OCI-LY3 (cell line): Measurements from ENCODE around the gene PXN.
"Not testable (repeated sequence)": the region's sequence is repeated elsewhere in the genome, so short reads cannot be mapped to it uniquely, and the experiment has no call there.

Source experiments
- H2AFZ ChIP-seq: fragments of 200-600, 300-600 bp; shearing (Covaris generic); 2 replicates; pipeline ENCODE4 v1.6.0; 2014; ENCODE audit warnings: antibody characterized with exemption, low read depth, low read length
- H3K27ac ChIP-seq: fragments of 200-600, 300-600 bp; sonication (generic); 2 replicates; pipeline ENCODE4 v1.5.1; 2014; ENCODE audit warnings: mild to moderate bottlenecking, low read length, moderate library complexity, mixed read lengths
- H3K27me3 ChIP-seq: fragments of 200-600, 300-600 bp; sonication (generic); 2 replicates; pipeline ENCODE4 v1.6.1; 2014; ENCODE audit warnings: low read depth, low read length, mixed read lengths
- H3K36me3 ChIP-seq: fragments of 200-600, 300-600 bp; sonication (generic); replicated peaks from 2 replicates; pipeline ENCODE3; 2014; ENCODE audit warnings: low read depth, low read length, mixed read lengths
- H3K4me1 ChIP-seq: fragments of 300-600, 200-600 bp; sonication (generic); 2 replicates; pipeline ENCODE4 v1.6.1; 2014; ENCODE audit warnings: low read length, mixed read lengths
- H3K4me2 ChIP-seq: fragments of 200-600, 300-600 bp; sonication (generic); 2 replicates; pipeline ENCODE4 v1.6.1; 2014; ENCODE audit warnings: low read length, mixed read lengths
- H3K4me3 ChIP-seq: fragments of 300-600, 200-600 bp; sonication (generic); 2 replicates; pipeline ENCODE4 v1.5.1; 2014; ENCODE audit warnings: antibody characterized with exemption, mild to moderate bottlenecking, low read length, moderate library complexity
- H3K79me2 ChIP-seq: fragments of 300-600, 200-600 bp; shearing (Covaris generic); 2 replicates; pipeline ENCODE4 v1.6.1; 2014; ENCODE audit warnings: mild to moderate bottlenecking, low read length, mixed read lengths
- H3K9ac ChIP-seq: fragments of 300-600, 200-600 bp; shearing (Covaris generic); 2 replicates; pipeline ENCODE4 v1.6.0; 2014; ENCODE audit warnings: mild to moderate bottlenecking, low read length, moderate library complexity
- H3K9me3 ChIP-seq: fragments of 200-600, 300-600 bp; shearing (Covaris generic); 2 replicates; pipeline ENCODE4 v1.6.1; 2014; ENCODE audit warnings: low read length, mixed read lengths; ENCODE audit not compliant: insufficient read depth
- H4K20me1 ChIP-seq: fragments of 200-600, 300-600 bp; sonication (generic); 2 replicates; pipeline ENCODE4 v1.6.1; 2016; ENCODE audit warnings: low read length, mixed read lengths; ENCODE audit not compliant: insufficient read depth
- CTCF ChIP-seq: fragments of 200-600, 300-600 bp; sonication (generic); IDR thresholded peaks from 2 replicates; pipeline ENCODE4 v1.5.1; 2014; ENCODE audit warnings: antibody characterized with exemption, low read length, low read depth
- EZH2phosphoT487 ChIP-seq: fragments of 200-600 bp; shearing (Covaris generic); IDR thresholded peaks from 2 replicates; pipeline ENCODE4 v1.6.1; 2018; ENCODE audit warnings: antibody characterized with exemption, mixed run types, low read depth

PXN gene

DNA sequence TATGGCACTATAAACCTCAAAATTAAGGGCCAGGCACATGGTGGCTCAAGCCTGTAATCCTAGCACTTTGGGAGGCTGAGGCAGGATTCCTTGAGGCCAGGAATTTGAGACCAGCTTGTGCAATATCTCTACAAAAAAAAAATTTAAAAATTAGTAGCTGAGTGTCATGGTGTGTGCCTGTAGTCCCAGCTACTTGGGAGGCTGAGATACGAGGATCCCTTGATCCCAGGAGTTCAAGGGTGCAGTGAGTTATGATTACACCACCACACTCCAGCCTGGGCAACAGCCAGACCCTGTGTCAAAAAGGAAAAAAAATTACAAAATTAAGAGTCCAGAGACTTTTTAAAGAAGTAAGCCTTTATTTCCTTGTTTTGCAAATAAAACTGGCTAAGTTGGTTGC lies 69.2 kb downstream of the PXN start:
- Histone ChIP-seq H3K36me3 (peaks cover 54% of the 10 kb centered on the region), H3K9ac (no peak overlapping the region), H4K20me1 (peaks cover 29% of the 10 kb centered on the region), H3K4me3 (peak overlapping the region; percentile 96; the same call in 1 of the 2 replicates), H3K9me3 (no peaks in the 10 kb centered on the region), H2AFZ (no peak overlapping the region), H3K79me2 (peaks cover 83% of the 10 kb centered on the region), H3K4me2 (peak overlapping the region; percentile 97), H3K4me1 (peaks cover 45% of the 10 kb centered on the region), H3K27ac (peak overlapping the region; percentile 85), H3K27me3 (no peaks in the 10 kb centered on the region)
- no peak for TF ChIP-seq EZH2phosphoT487
- TF ChIP-seq CTCF, result no peak

GRCh38 chr12:120194534-120195395 lies 70.8 kb downstream of the PXN start, which contains the start of gene GCN1:
Gene GCN1, minus strand, starts transcription at chr12:120194715. Its CDS starts 18 bp downstream, at chr12:120194697.
- Histone ChIP-seq H3K9me3 (no peaks in the 10 kb centered on the region), H4K20me1 (peaks cover 34% of the 10 kb centered on the region), H3K4me2 (peak within 1 kb of the TSS; percentile 97), H3K27ac (peak within 1 kb of the TSS; percentile 85), H2AFZ (0 out of 2 replicates have a peak within 1 kb of the TSS, but pooled peaks have one; percentile 12), H3K27me3 (no peaks in the 10 kb centered on the region), H3K4me3 (peak within 1 kb of the TSS; percentile 96), H3K4me1 (peaks cover 48% of the 10 kb centered on the region), H3K36me3 (peaks cover 57% of the 10 kb centered on the region), H3K9ac (peak within 1 kb of the TSS; percentile 94), H3K79me2 (peaks cover 87% of the 10 kb centered on the region)
- no peak for TF ChIP-seq CTCF
- TF ChIP-seq EZH2phosphoT487, result no peak

DNA sequence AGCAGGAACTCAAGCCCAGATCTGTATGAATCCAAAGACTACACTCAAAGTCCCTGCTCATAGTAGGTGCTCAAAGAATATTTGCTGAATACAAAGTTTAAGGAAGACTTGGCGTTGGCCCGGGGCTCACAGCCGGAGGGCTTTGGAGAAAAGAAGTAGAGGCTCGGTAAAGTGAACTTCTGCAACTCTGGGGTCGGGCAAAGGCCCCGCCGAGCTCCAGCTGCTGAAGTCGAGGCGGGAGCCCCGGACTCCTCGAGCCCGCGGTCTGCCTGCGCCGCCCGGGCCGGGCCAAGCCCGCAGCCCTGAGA lies 71.3 kb downstream of the PXN start:
- Histone ChIP-seq H2AFZ (no peak overlapping the region), H3K4me3 (peak overlapping the region; percentile 96), H3K79me2 (peaks cover 84% of the 10 kb centered on the region), H4K20me1 (peaks cover 28% of the 10 kb centered on the region), H3K4me1 (peaks cover 42% of the 10 kb centered on the region), H3K4me2 (peak overlapping the region; percentile 97), H3K27me3 (no peaks in the 10 kb centered on the region), H3K27ac (peak overlapping the region; percentile 85), H3K9ac (peak overlapping the region; percentile 94), H3K9me3 (no peaks in the 10 kb centered on the region), H3K36me3 (peaks cover 51% of the 10 kb centered on the region)
- TF ChIP-seq CTCF, result no peak
- TF ChIP-seq EZH2phosphoT487, result no peak

- not testable (repeated sequence) for H2AFZ ChIP-seq, H3K27ac ChIP-seq, H3K27me3 ChIP-seq, H3K9me3 ChIP-seq
- Histone ChIP-seq H3K4me3 (peak overlapping the region; percentile 96), H3K4me1 (peaks cover 35% of the 10 kb centered on the region), H3K4me2 (peak overlapping the region; percentile 97), H4K20me1 (peaks cover 19% of the 10 kb centered on the region), H3K79me2 (peaks cover 75% of the 10 kb centered on the region), H3K36me3 (peaks cover 45% of the 10 kb centered on the region), H3K9ac (peak overlapping the region; percentile 94; the same call in 1 of the 2 replicates)
These were observed 72.2 kb downstream of the PXN start for GRCh38 chr12:120193286-120193685.
